GM12874 (cell line): ENCODE results near the gene DUSP28.

ENCODE experiments used
- TF ChIP-seq, protein P1 (sequence below): IDR thresholded peaks from 2 replicates; pipeline ENCODE4 v1.5.1; 2011; ENCODE audit warnings: low read depth, mild to moderate bottlenecking, control low read depth, low read length, moderate library complexity; ENCODE audit not compliant: insufficient read depth

Gene DUSP28

DNA sequence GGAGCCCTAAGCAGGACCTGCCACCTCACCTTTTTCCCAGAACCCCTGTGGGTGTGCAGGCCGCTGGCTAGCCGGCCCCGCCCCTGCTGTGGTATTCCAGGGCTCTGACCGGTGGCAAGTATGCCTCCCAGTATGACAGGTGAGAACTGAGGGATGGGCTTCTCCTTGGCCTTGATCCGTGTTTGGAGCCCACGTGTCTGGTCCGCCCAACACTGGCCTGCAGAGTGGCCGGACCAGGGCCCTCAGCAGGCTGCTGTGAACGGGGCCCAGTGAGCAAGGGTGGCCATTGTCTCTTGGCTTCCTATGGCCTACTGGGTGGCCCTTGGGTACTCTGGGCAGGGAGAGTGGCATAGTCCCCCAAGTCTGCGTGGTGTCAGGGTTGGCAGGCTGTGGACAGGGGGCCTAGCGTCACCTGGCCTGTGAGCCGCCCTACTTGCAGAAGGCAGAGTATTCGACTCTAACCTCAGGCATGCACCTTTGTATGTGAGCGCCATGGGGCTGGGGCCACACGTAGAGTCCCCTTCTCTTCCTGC lies 9.9 kb downstream of the DUSP28 start:
- TF ChIP-seq, protein P1, sequence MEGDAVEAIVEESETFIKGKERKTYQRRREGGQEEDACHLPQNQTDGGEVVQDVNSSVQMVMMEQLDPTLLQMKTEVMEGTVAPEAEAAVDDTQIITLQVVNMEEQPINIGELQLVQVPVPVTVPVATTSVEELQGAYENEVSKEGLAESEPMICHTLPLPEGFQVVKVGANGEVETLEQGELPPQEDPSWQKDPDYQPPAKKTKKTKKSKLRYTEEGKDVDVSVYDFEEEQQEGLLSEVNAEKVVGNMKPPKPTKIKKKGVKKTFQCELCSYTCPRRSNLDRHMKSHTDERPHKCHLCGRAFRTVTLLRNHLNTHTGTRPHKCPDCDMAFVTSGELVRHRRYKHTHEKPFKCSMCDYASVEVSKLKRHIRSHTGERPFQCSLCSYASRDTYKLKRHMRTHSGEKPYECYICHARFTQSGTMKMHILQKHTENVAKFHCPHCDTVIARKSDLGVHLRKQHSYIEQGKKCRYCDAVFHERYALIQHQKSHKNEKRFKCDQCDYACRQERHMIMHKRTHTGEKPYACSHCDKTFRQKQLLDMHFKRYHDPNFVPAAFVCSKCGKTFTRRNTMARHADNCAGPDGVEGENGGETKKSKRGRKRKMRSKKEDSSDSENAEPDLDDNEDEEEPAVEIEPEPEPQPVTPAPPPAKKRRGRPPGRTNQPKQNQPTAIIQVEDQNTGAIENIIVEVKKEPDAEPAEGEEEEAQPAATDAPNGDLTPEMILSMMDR, result no peak

DNA sequence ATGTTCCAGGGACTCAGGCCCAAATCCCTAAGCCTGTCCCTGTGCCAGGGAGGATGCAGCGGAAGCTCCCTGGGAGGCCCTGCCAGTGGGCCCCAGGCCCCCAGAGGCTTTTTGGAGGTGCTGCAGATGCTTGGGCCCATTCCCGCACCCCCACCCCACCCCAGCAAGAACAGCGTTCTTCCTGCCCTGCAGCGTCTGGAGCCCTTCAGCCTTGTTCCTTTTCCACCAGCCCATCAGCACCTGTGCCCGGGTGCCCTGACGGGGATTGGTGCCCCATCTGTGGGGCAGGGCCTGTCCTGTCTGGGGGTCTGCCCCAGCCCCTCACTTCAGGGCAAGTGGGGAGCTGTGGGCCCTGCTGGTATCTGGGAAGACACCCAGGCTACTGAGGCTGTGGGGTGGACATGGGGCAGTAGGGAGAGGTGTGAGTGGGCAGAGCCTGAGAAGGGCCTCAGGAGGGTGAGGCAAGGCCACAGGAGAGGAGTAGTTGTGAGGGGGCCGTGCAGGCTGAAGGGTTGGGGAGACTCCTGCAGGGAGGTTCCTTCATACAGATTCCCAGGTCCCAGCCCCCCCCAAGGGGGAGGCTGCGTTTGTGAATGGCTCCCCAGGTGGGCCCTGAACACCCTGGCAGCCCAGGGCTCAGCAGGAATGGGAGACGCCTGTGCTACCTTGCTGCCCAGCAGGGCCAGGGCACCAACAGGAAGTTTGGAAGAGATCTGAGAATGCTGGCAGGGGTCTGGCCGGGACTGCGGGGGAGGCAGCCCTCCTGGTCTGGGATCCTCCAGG lies 10.6 kb downstream of the DUSP28 start:
- TF ChIP-seq, protein P1, result no peak

DNA sequence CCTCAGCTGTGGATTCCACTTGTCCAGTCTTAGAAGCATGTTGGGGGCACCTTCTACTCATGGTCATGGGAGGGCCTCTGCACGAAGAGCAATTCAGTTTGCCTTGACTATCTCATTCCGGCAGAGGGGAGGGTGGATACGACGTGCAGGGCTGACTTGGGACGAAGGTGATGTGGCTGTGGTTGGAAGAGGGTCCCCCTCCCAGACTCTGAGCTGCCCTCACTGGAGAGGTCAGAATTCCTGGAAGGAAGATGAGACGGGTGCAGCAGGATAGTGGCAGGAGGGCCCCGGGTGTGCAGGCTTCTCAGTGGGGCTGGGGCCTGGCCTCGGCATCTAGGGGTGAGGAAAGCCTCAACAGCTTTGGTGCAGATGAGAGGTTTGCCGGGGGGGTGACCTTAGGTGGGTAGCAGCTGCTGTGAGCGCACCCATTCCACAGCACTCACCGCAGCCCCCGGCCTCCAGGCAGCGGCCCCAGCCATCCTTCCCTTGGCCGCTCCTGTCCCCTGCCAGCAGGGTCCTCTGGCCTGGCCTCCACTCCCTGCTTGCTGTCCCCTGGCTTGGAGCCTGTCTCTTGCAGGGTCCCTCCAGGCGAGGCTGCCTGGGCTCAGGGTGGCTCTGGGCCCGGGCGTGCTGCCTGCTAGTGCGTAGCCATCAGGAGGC lies 11.3 kb downstream of the DUSP28 start:
- TF ChIP-seq, protein P1, result no peak

DNA sequence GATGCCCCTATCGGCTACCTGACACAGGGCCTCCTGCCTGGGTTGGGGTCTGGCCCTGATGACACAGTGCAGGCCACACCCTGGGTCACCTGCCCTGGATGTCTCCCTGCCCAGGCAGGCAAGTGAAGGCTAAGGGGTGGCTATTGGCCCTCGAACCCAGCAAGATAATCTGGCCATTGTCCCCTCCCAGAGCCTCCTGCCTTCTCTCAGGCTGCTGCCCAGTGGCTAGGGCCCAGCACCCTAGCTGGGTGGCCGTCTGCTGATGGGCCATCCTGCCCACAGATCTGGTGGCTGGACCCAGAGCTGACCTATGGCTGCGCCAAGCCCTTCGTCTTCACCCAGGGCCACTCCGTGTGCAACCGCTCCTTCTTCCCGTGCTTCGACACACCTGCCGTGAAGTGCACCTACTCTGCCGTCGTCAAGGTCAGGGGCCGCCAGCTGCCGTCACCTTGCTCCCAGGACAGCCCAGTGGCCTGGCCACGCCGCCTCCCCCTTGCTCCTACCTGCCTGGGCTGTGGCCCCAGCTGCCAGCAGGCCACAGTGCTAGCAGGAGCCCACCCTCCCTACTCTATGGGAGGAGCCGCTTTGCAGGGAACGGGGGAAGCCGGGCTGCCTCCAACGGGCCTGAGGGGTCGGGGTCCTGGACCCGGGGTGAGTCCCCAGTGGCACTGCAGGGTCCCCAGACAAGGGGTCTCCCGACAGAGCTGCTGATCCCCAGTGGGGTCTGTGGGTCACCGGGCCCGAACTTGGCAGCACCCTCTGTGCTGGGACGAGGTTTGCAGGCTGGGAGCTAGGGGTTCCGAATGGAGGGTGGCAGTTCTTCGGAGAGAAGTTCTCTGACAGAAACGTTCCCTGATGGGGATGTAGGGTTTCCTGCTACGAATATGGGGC lies 12.2 kb downstream of the DUSP28 start:
- TF ChIP-seq, protein P1, result no peak

DNA sequence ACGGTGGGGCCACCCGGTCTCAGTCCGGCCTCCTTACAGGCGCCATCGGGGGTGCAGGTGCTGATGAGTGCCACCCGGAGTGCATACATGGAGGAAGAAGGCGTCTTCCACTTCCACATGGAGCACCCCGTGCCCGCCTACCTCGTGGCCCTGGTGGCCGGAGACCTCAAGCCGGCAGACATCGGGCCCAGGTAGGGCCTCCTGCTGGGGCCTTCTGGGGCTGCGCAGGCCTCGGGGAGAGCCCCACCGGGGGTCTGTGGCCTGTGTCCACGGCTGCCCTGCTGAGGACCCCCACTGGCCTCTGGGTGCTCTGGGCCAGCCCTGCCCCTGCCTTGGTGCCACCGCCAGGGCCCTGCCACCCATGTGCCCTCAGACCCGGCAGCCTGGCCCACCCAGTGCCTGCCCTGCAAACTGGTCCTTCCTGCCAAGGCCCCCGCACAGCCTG lies 12.9 kb downstream of the DUSP28 start:
- TF ChIP-seq, protein P1, result no peak

DNA sequence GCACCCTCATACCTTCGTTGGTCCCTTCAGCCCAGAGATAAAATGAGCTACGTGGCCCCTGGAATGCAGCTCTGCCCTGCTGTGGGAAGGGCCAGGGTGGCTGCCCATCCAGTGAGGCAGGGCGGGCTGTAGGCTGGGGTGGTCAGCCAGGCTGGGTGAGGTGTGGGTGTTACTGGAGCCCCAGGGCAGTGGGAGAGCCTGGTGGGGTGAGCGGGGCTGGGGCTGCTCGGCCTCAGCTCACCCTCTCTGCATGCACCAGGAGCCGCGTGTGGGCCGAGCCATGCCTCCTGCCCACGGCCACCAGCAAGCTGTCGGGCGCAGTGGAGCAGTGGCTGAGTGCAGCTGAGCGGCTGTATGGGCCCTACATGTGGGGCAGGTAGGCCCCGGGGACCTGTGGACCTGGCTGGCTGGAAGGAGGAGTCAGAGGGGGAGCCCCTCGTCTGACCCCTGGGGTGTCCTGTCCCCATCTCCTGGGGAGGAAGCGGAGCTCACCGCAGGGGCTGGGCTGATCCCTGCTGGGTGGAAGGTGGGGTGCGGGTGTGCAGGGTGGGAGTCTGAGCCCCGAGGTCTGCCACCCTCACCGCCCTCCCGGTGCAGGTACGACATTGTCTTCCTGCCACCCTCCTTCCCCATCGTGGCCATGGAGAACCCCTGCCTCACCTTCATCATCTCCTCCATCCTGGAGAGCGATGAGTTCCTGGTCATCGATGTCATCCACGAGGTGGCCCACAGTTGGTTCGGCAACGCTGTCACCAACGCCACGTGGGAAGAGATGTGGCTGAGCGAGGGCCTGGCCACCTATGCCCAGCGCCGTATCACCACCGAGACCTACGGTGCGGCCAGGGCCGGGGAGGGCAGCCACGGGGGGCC lies 13.6 kb downstream of the DUSP28 start:
- TF ChIP-seq, protein P1, result no peak
